ENCODE data around the gene MKS1. TPM values are rescaled to one million over a fixed set of nuclear protein-coding genes. Genes with fewer than 3 reads are reported as not detected.

MKS1 gene
- total and polyA plus RNA-seq, 2 experiments from 2014 or later, result 14.0 to 17.4 TPM

DNA sequence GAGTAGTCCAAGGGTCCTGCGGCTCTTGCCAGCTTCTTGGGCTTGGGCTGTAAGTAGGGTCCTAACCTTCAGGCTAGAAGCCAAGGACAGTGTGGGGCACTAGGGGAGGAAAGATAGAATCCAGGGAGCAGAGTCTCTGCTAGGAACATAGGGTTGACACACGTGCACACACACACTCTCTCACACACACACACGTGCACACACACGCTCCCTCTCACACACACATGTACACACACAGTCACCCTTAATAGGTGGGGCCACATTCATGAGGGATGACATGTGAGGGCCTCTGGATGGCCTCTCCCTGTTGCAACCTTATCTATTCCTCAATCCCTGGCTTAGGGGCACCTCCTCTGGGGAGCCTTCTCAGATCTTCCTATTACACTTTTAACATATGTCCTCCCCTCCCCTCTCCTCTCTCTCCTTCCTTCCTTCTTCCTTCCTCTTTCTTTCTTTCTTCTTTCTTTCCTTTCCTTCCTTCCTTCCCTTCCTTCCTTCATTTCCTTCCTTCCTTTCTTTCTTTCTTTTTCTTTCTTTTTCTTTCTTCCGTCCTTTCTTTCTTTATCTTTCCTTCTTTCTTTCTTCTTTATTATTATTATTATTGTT lies 23.4 kb downstream of the MKS1 start:
- no peaks in the 10 kb centered on the region for H3K9me3 Mint-ChIP-seq
- H3K27ac ChIP-seq (ENCODE audit: low read depth), result no peak overlapping the region
- 0 out of 2 replicates have a peak, but pooled peaks cover 2% of the 10 kb centered on the region for H3K27me3 ChIP-seq (ENCODE audit: insufficient read depth)
- no peak overlapping the region for H2AFZ ChIP-seq
- no peaks in the 10 kb centered on the region for H3K4me1 ChIP-seq (ENCODE audit: insufficient read depth)
- DNase-seq (ENCODE audit: low spot score), result no peak
- H3K27me3 Mint-ChIP-seq (ENCODE audit: insufficient read depth, low read depth, poor library complexity), result peaks cover 23% of the 10 kb centered on the region
- ATAC-seq, result no peak
- no peaks in the 10 kb centered on the region for H3F3A ChIP-seq (replicated peaks; ENCODE audit: low read depth)
- H3K9me2 ChIP-seq (ENCODE audit: insufficient read depth), result no peaks in the 10 kb centered on the region
- H3K36me3 Mint-ChIP-seq (ENCODE audit: low read depth), result no peaks in the 10 kb centered on the region
- TF ChIP-seq ZNF114 (CRISPR knock-in tag; IDR thresholded peaks at IDR 0.05) (no peak), STAT1 (IDR thresholded peaks at IDR 0.05; ENCODE audit: unreplicated experiment) (no peak), CREB1 (CRISPR knock-in tag; IDR thresholded peaks at IDR 0.05; ENCODE audit: low read depth) (no peak), ZNF331 (CRISPR knock-in tag; IDR thresholded peaks at IDR 0.05; ENCODE audit: low read depth) (no peak), JUNB (IDR thresholded peaks at IDR 0.05; ENCODE audit: unreplicated experiment) (no peak), NANOG (IDR thresholded peaks at IDR 0.05; ENCODE audit: borderline replicate concordance) (no peak), POLR2AphosphoS5 (IDR thresholded peaks at IDR 0.05; ENCODE audit: low read depth) (no peak), EZH2phosphoT487 (IDR thresholded peaks at IDR 0.05; ENCODE audit: unreplicated experiment) (no peak), EZH2 (IDR thresholded peaks at IDR 0.05; ENCODE audit: low read depth, unreplicated experiment) (no peak)
- TF ChIP-seq, protein P1, sequence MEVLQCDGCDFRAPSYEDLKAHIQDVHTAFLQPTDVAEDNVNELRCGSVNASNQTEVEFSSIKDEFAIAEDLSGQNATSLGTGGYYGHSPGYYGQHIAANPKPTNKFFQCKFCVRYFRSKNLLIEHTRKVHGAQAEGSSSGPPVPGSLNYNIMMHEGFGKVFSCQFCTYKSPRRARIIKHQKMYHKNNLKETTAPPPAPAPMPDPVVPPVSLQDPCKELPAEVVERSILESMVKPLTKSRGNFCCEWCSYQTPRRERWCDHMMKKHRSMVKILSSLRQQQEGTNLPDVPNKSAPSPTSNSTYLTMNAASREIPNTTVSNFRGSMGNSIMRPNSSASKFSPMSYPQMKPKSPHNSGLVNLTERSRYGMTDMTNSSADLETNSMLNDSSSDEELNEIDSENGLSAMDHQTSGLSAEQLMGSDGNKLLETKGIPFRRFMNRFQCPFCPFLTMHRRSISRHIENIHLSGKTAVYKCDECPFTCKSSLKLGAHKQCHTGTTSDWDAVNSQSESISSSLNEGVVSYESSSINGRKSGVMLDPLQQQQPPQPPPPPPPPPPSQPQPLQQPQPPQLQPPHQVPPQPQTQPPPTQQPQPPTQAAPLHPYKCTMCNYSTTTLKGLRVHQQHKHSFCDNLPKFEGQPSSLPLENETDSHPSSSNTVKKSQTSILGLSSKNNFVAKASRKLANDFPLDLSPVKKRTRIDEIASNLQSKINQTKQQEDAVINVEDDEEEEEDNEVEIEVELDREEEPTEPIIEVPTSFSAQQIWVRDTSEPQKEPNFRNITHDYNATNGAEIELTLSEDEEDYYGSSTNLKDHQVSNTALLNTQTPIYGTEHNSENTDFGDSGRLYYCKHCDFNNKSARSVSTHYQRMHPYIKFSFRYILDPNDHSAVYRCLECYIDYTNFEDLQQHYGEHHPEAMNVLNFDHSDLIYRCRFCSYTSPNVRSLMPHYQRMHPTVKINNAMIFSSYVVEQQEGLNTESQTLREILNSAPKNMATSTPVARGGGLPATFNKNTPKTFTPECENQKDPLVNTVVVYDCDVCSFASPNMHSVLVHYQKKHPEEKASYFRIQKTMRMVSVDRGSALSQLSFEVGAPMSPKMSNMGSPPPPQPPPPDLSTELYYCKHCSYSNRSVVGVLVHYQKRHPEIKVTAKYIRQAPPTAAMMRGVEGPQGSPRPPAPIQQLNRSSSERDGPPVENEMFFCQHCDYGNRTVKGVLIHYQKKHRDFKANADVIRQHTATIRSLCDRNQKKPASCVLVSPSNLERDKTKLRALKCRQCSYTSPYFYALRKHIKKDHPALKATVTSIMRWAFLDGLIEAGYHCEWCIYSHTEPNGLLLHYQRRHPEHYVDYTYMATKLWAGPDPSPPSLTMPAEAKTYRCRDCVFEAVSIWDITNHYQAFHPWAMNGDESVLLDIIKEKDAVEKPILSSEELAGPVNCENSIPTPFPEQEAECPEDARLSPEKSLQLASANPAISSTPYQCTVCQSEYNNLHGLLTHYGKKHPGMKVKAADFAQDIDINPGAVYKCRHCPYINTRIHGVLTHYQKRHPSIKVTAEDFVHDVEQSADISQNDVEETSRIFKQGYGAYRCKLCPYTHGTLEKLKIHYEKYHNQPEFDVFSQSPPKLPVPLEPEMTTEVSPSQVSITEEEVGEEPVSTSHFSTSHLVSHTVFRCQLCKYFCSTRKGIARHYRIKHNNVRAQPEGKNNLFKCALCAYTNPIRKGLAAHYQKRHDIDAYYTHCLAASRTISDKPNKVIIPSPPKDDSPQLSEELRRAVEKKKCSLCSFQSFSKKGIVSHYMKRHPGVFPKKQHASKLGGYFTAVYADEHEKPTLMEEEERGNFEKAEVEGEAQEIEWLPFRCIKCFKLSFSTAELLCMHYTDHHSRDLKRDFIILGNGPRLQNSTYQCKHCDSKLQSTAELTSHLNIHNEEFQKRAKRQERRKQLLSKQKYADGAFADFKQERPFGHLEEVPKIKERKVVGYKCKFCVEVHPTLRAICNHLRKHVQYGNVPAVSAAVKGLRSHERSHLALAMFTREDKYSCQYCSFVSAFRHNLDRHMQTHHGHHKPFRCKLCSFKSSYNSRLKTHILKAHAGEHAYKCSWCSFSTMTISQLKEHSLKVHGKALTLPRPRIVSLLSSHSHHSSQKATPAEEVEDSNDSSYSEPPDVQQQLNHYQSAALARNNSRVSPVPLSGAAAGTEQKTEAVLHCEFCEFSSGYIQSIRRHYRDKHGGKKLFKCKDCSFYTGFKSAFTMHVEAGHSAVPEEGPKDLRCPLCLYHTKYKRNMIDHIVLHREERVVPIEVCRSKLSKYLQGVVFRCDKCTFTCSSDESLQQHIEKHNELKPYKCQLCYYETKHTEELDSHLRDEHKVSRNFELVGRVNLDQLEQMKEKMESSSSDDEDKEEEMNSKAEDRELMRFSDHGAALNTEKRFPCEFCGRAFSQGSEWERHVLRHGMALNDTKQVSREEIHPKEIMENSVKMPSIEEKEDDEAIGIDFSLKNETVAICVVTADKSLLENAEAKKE (CRISPR knock-in tag; IDR thresholded peaks at IDR 0.05), result no peak
- TF ChIP-seq, protein P2, sequence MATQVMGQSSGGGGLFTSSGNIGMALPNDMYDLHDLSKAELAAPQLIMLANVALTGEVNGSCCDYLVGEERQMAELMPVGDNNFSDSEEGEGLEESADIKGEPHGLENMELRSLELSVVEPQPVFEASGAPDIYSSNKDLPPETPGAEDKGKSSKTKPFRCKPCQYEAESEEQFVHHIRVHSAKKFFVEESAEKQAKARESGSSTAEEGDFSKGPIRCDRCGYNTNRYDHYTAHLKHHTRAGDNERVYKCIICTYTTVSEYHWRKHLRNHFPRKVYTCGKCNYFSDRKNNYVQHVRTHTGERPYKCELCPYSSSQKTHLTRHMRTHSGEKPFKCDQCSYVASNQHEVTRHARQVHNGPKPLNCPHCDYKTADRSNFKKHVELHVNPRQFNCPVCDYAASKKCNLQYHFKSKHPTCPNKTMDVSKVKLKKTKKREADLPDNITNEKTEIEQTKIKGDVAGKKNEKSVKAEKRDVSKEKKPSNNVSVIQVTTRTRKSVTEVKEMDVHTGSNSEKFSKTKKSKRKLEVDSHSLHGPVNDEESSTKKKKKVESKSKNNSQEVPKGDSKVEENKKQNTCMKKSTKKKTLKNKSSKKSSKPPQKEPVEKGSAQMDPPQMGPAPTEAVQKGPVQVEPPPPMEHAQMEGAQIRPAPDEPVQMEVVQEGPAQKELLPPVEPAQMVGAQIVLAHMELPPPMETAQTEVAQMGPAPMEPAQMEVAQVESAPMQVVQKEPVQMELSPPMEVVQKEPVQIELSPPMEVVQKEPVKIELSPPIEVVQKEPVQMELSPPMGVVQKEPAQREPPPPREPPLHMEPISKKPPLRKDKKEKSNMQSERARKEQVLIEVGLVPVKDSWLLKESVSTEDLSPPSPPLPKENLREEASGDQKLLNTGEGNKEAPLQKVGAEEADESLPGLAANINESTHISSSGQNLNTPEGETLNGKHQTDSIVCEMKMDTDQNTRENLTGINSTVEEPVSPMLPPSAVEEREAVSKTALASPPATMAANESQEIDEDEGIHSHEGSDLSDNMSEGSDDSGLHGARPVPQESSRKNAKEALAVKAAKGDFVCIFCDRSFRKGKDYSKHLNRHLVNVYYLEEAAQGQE (IDR thresholded peaks at IDR 0.05; ENCODE audit: unreplicated experiment), result no peak
- TF ChIP-seq, protein P3, sequence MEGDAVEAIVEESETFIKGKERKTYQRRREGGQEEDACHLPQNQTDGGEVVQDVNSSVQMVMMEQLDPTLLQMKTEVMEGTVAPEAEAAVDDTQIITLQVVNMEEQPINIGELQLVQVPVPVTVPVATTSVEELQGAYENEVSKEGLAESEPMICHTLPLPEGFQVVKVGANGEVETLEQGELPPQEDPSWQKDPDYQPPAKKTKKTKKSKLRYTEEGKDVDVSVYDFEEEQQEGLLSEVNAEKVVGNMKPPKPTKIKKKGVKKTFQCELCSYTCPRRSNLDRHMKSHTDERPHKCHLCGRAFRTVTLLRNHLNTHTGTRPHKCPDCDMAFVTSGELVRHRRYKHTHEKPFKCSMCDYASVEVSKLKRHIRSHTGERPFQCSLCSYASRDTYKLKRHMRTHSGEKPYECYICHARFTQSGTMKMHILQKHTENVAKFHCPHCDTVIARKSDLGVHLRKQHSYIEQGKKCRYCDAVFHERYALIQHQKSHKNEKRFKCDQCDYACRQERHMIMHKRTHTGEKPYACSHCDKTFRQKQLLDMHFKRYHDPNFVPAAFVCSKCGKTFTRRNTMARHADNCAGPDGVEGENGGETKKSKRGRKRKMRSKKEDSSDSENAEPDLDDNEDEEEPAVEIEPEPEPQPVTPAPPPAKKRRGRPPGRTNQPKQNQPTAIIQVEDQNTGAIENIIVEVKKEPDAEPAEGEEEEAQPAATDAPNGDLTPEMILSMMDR (conservative IDR thresholded peaks at IDR 0.05; ENCODE audit: low read depth in 2 of 2), result no peak
- TF ChIP-seq, protein P4, sequence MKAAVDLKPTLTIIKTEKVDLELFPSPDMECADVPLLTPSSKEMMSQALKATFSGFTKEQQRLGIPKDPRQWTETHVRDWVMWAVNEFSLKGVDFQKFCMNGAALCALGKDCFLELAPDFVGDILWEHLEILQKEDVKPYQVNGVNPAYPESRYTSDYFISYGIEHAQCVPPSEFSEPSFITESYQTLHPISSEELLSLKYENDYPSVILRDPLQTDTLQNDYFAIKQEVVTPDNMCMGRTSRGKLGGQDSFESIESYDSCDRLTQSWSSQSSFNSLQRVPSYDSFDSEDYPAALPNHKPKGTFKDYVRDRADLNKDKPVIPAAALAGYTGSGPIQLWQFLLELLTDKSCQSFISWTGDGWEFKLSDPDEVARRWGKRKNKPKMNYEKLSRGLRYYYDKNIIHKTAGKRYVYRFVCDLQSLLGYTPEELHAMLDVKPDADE (IDR thresholded peaks at IDR 0.05), result no peak
- H3K79me2 ChIP-seq (replicated peaks; ENCODE audit: insufficient read depth), result no peaks in the 10 kb centered on the region
- H3K27ac Mint-ChIP-seq, result no peak overlapping the region
- H3K4me3 ChIP-seq, result no peak overlapping the region
- H3K4me1 Mint-ChIP-seq, result no peaks in the 10 kb centered on the region; the same call in 2 of the 3 replicates
- no peak overlapping the region for H3K4me2 ChIP-seq
- H4K20me1 ChIP-seq (replicated peaks; ENCODE audit: insufficient read depth), result no peaks in the 10 kb centered on the region
- no peaks in the 10 kb centered on the region for H3K36me3 ChIP-seq (ENCODE audit: insufficient read depth)
- H3K4me3 Mint-ChIP-seq, result no peak overlapping the region

Data from GM23338 (cell line).